DMS 273 (cell line): Measurements from ENCODE around the gene P2RY1.
"Not testable (repeated sequence)": the region's sequence is repeated elsewhere in the genome, so short reads cannot be mapped to it uniquely, and the experiment has no call there.

Source experiments
- DNase-seq: peaks from one replicate; lab custom pipeline; 2025; ENCODE audit not compliant: unreplicated experiment; lab: John Stamatoyannopoulos, UW

The P2RY1 gene

GRCh38 chr3:152835601-152836102 lies 721 bp downstream of the P2RY1 start:
- peak; percentile 79 for DNase-seq

- peak; percentile 32 for DNase-seq
Measured at GRCh38 chr3:152836269-152836668, 1.3 kb downstream of the P2RY1 start.

GRCh38 chr3:152839511-152839910 lies 4.6 kb downstream of the P2RY1 start:
- DNase-seq = peak; percentile 18

- DNase-seq = no peak
Measured at GRCh38 chr3:152841131-152841530, 6.2 kb downstream of the P2RY1 start.

GRCh38 chr3:152842413-152842812 lies 7.5 kb downstream of the P2RY1 start:
- no peak for DNase-seq

- DNase-seq = no peak
Measured at GRCh38 chr3:152843955-152844354, 9.0 kb downstream of the P2RY1 start.

GRCh38 chr3:152846572-152847202 lies 11.8 kb downstream of the P2RY1 start:
- not testable (repeated sequence) for DNase-seq

- not testable (repeated sequence) for DNase-seq
Measured at GRCh38 chr3:152847599-152847998, 12.7 kb downstream of the P2RY1 start.

GRCh38 chr3:152849996-152850578 lies 15.2 kb downstream of the P2RY1 start:
- no peak for DNase-seq

- no peak for DNase-seq
Measured at GRCh38 chr3:152853196-152853595, 18.3 kb downstream of the P2RY1 start.

- DNase-seq = no peak
Measured at GRCh38 chr3:152857082-152857481, 22.2 kb downstream of the P2RY1 start.

- DNase-seq = no peak
Measured at GRCh38 chr3:152858170-152858800, 23.4 kb downstream of the P2RY1 start.

GRCh38 chr3:152860736-152861135 lies 25.8 kb downstream of the P2RY1 start:
- DNase-seq = no peak

GRCh38 chr3:152865668-152866245 lies 30.8 kb downstream of the P2RY1 start:
- DNase-seq = peak; percentile 25

GRCh38 chr3:152870027-152870426 lies 35.1 kb downstream of the P2RY1 start:
- no peak for DNase-seq

- not testable (repeated sequence) for DNase-seq
Measured at GRCh38 chr3:152873314-152873713, 38.4 kb downstream of the P2RY1 start.

- DNase-seq = no peak
Measured at GRCh38 chr3:152874896-152875749, 40.2 kb downstream of the P2RY1 start.

GRCh38 chr3:152879130-152879789 lies 44.3 kb downstream of the P2RY1 start:
- DNase-seq = no peak

GRCh38 chr3:152879790-152880174 lies 44.9 kb downstream of the P2RY1 start:
- DNase-seq = no peak

- DNase-seq = no peak
Measured at GRCh38 chr3:152885076-152885475, 50.1 kb downstream of the P2RY1 start.
